Measurements from ENCODE around the gene ONECUT3.
A peak's percentile ranks its signal among the peaks of the same experiment; 100 is the strongest.

The ONECUT3 gene

GRCh38 chr19:1774989-1775772 is 21.9 kb downstream of the ONECUT3 start:
- H3K4me3 ChIP-seq (ENCODE audit: low read length): no peak overlapping the region
- no peak for DNase-seq (ENCODE audit: low read depth)
- 0 out of 2 replicates have a peak, but pooled peaks have one; percentile 11 for TF ChIP-seq CTCF (conservative IDR thresholded peaks at IDR 0.05; ENCODE audit: low read length)

DNA sequence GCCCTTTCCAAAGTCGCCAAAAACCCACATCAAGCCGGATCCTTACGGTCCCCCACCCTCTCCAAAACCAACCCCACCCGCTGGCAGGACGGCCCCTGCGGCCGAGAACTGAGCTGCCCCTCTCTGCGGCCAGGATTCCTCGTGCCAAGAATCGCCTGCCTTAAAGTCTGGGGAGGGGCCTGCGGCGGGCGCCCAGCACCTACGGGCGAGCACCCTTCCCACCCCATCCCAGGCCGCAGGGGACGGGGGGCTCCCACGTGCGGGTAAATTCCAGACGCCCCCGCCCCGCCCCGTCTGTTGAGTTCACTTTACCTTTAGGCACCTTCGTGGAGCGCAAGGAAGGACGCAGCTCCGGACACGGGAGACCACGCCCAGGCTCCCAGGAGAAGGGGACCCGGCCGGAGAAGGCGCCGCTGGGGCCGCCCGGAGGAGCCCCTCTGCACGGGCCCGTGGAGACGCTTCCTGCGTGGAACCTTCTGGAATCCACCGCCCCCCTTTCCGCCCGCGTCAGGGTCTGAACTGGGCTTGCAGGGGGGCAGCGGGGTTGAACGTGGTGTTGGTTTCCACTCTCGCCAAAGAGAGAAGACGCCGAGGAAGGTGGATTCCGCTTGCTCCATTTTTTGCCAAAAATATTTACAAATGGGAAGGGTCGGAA is 22.8 kb downstream of the ONECUT3 start:
- no peak for DNase-seq (ENCODE audit: low read depth)
- no peak overlapping the region for H3K4me3 ChIP-seq (ENCODE audit: low read length)
- TF ChIP-seq CTCF (conservative IDR thresholded peaks at IDR 0.05; ENCODE audit: low read length): no peak

- no peak for TF ChIP-seq CTCF (conservative IDR thresholded peaks at IDR 0.05; ENCODE audit: low read length)
- DNase-seq (ENCODE audit: low read depth): no peak
- no peak overlapping the region for H3K4me3 ChIP-seq (ENCODE audit: low read length)
Observed at GRCh38 chr19:1776606-1777147, 23.4 kb downstream of the ONECUT3 start.

GRCh38 chr19:1777149-1777548 is 23.8 kb downstream of the ONECUT3 start:
- no peak for TF ChIP-seq CTCF (conservative IDR thresholded peaks at IDR 0.05; ENCODE audit: low read length)
- DNase-seq (ENCODE audit: low read depth): no peak
- no peak overlapping the region for H3K4me3 ChIP-seq (ENCODE audit: low read length)

DNA sequence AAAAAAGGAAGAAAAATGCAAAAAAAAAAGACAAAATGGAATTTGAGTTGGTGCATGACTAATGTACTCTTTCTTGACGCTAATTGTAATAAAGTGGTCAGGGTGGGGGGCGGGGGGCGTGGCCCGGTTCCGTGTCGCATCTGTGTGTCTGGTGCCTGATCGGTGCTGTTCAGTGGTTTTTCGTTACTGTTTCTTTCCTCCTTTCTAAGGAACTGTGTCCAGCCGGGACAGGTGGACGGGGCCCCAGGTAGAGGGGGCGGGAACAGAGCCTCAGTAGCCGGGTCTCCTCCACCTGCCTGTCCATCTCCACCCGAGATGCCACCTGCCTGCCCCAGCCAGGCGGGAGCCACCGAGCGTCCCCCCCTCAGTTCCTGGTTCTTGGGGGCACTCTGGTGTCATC is 26.3 kb downstream of the ONECUT3 start:
- H3K4me3 ChIP-seq (ENCODE audit: low read length): no peak overlapping the region
- DNase-seq (ENCODE audit: low read depth): no peak
- no peak for TF ChIP-seq CTCF (conservative IDR thresholded peaks at IDR 0.05; ENCODE audit: low read length)

GRCh38 chr19:1780272-1780958 is 27.1 kb downstream of the ONECUT3 start:
- H3K4me3 ChIP-seq (ENCODE audit: low read length): no peak overlapping the region
- peak; percentile 27; the same call in 1 of the 2 replicates for TF ChIP-seq CTCF (conservative IDR thresholded peaks at IDR 0.05; ENCODE audit: low read length)
- peak; percentile 34 for DNase-seq (ENCODE audit: low read depth)

Measured in AG10803 (cell line).